GM13976 (cell line): ENCODE results near the gene DRD4.

Experiments
- DNase-seq: peaks from one replicate; pipeline ENCODE4 v3.0.0; 2012; ENCODE audit warnings: low spot score
- CTCF ChIP-seq: IDR thresholded peaks from 2 replicates; pipeline ENCODE4 v1.5.1; 2012; ENCODE audit warnings: borderline replicate concordance, mild to moderate bottlenecking; ENCODE audit not compliant: insufficient read depth; ENCODE audit errors: extremely low read depth, missing control alignments, control extremely low read depth
- in situ Hi-C: fragments of 300-500 bp; cut with MboI; formaldehyde crosslinking; loops from one replicate; pipeline ENCODE4 v1.12.0; 2022; ENCODE audit warnings: low sequenced_read_pairs, mixed read lengths, inconsistent platforms; ENCODE audit not compliant: unreplicated experiment

DRD4 gene

GRCh38 chr11:636511-637332 is at the start of gene DRD4:
DRD4 (plus strand) TSS chr11:637269; CDS start chr11:637305, 36 bp downstream.
- in situ Hi-C loops, result no loop called here
- no peak for TF ChIP-seq CTCF
- DNase-seq, result no peak

- in situ Hi-C loops, result no loop called here
- DNase-seq, result no peak
- no peak for TF ChIP-seq CTCF
Measured at GRCh38 chr11:587546-587945, 49.5 kb upstream of the DRD4 start.

GRCh38 chr11:587978-588380 is 49.1 kb upstream of the DRD4 start:
- TF ChIP-seq CTCF, result no peak
- in situ Hi-C loops, result no loop called here

GRCh38 chr11:589798-590197 is 47.3 kb upstream of the DRD4 start:
- no peak for DNase-seq
- TF ChIP-seq CTCF, result no peak
- in situ Hi-C loops, result no loop called here

More at GRCh38 chr11:587978-588380, 49.1 kb upstream of the DRD4 start:
- no peak for DNase-seq

GRCh38 chr11:590997-591396 is 46.1 kb upstream of the DRD4 start:
- in situ Hi-C loops, result no loop called here
- TF ChIP-seq CTCF, result no peak

GRCh38 chr11:592501-592900 is 44.6 kb upstream of the DRD4 start:
- in situ Hi-C loops, result no loop called here
- TF ChIP-seq CTCF, result no peak
- DNase-seq, result no peak

More at GRCh38 chr11:590997-591396, 46.1 kb upstream of the DRD4 start:
- DNase-seq, result no peak
